ENCODE data around the gene EPG5. TPM values are rescaled to one million over a fixed set of nuclear protein-coding genes. Genes with fewer than 3 reads are reported as not detected.

The EPG5 gene
- total RNA-seq, 1 donor from 2014 or later: 36.6 TPM

GRCh38 chr18:45910405-45911023 is 56.6 kb downstream of the EPG5 start:
- H3K9me3 Mint-ChIP-seq (ENCODE audit: unreplicated experiment): no peaks in the 10 kb centered on the region
- no peaks in the 10 kb centered on the region for H3K4me1 Mint-ChIP-seq (ENCODE audit: low read depth, unreplicated experiment)
- no peak overlapping the region for H3K4me3 Mint-ChIP-seq (ENCODE audit: unreplicated experiment)

DNA sequence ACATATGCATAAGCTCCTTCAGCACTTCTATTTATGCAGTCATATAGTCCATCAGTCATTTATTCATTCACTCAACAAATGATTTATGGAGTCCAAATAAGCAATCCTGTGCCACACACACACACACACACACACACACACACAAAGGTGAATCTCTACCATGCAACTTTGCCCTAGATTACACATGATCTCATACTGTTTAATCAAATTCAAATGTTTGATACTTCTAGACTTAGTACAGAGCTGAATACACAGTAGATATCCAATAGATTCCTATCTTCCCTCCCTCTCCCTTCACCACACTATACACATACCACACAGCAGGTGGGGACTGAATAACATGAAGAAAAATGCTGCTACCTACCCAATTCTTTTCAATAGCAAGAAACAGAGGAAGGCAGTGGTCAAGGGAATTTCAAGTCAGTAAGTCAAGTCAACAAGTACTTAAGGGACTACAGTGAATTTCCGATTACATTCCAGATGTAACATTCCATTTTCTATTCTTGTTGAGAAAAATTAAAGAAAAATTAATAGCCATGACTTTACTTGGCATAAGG is 65.4 kb downstream of the EPG5 start:
- no peak overlapping the region for H3K4me3 Mint-ChIP-seq (ENCODE audit: unreplicated experiment)
- no peaks in the 10 kb centered on the region for H3K4me1 Mint-ChIP-seq (ENCODE audit: low read depth, unreplicated experiment)
- H3K36me3 Mint-ChIP-seq (ENCODE audit: unreplicated experiment): peaks cover 6% of the 10 kb centered on the region
- no peaks in the 10 kb centered on the region for H3K9me3 Mint-ChIP-seq (ENCODE audit: unreplicated experiment)
- TF ChIP-seq, protein P1, sequence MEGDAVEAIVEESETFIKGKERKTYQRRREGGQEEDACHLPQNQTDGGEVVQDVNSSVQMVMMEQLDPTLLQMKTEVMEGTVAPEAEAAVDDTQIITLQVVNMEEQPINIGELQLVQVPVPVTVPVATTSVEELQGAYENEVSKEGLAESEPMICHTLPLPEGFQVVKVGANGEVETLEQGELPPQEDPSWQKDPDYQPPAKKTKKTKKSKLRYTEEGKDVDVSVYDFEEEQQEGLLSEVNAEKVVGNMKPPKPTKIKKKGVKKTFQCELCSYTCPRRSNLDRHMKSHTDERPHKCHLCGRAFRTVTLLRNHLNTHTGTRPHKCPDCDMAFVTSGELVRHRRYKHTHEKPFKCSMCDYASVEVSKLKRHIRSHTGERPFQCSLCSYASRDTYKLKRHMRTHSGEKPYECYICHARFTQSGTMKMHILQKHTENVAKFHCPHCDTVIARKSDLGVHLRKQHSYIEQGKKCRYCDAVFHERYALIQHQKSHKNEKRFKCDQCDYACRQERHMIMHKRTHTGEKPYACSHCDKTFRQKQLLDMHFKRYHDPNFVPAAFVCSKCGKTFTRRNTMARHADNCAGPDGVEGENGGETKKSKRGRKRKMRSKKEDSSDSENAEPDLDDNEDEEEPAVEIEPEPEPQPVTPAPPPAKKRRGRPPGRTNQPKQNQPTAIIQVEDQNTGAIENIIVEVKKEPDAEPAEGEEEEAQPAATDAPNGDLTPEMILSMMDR (IDR thresholded peaks at IDR 0.05; ENCODE audit: partially characterized antibody, unreplicated experiment): no peak
- DNase-seq: no peak
- no peak overlapping the region for H3K27ac Mint-ChIP-seq (ENCODE audit: unreplicated experiment)
- H3K27me3 Mint-ChIP-seq (ENCODE audit: unreplicated experiment): no peaks in the 10 kb centered on the region

More at GRCh38 chr18:45910405-45911023, 56.6 kb downstream of the EPG5 start:
- H3K36me3 Mint-ChIP-seq (ENCODE audit: unreplicated experiment): peaks cover 11% of the 10 kb centered on the region
- DNase-seq: peak; percentile 78
- H3K27ac Mint-ChIP-seq (ENCODE audit: unreplicated experiment): no peak overlapping the region
- TF ChIP-seq, protein P1 (IDR thresholded peaks at IDR 0.05; ENCODE audit: partially characterized antibody, unreplicated experiment): peak; percentile 68
- no peaks in the 10 kb centered on the region for H3K27me3 Mint-ChIP-seq (ENCODE audit: unreplicated experiment)

- Mint-ChIP-seq H3K9me3 (ENCODE audit: unreplicated experiment) (no peaks in the 10 kb centered on the region), H3K36me3 (ENCODE audit: unreplicated experiment) (peaks cover 6% of the 10 kb centered on the region), H3K4me3 (ENCODE audit: unreplicated experiment) (no peak overlapping the region), H3K27me3 (ENCODE audit: unreplicated experiment) (no peaks in the 10 kb centered on the region), H3K4me1 (ENCODE audit: low read depth, unreplicated experiment) (no peaks in the 10 kb centered on the region), H3K27ac (ENCODE audit: unreplicated experiment) (no peak overlapping the region)
- TF ChIP-seq, protein P1 (IDR thresholded peaks at IDR 0.05; ENCODE audit: partially characterized antibody, unreplicated experiment): no peak
- no peak for DNase-seq
Observed at GRCh38 chr18:45900623-45901022, 66.5 kb downstream of the EPG5 start.

GRCh38 chr18:45896991-45897390 is 70.1 kb downstream of the EPG5 start:
- H3K27ac Mint-ChIP-seq (ENCODE audit: unreplicated experiment): no peak overlapping the region
- H3K4me1 Mint-ChIP-seq (ENCODE audit: low read depth, unreplicated experiment): no peaks in the 10 kb centered on the region
- H3K4me3 Mint-ChIP-seq (ENCODE audit: unreplicated experiment): no peak overlapping the region
- peaks cover 6% of the 10 kb centered on the region for H3K36me3 Mint-ChIP-seq (ENCODE audit: unreplicated experiment)
- no peaks in the 10 kb centered on the region for H3K27me3 Mint-ChIP-seq (ENCODE audit: unreplicated experiment)
- DNase-seq: no peak
- no peaks in the 10 kb centered on the region for H3K9me3 Mint-ChIP-seq (ENCODE audit: unreplicated experiment)
- TF ChIP-seq, protein P1 (IDR thresholded peaks at IDR 0.05; ENCODE audit: partially characterized antibody, unreplicated experiment): no peak

- Mint-ChIP-seq H3K4me3 (ENCODE audit: unreplicated experiment) (no peak overlapping the region), H3K4me1 (ENCODE audit: low read depth, unreplicated experiment) (no peaks in the 10 kb centered on the region), H3K27ac (ENCODE audit: unreplicated experiment) (no peak overlapping the region), H3K27me3 (ENCODE audit: unreplicated experiment) (no peaks in the 10 kb centered on the region), H3K36me3 (ENCODE audit: unreplicated experiment) (peaks cover 6% of the 10 kb centered on the region), H3K9me3 (ENCODE audit: unreplicated experiment) (no peaks in the 10 kb centered on the region)
- TF ChIP-seq, protein P1 (IDR thresholded peaks at IDR 0.05; ENCODE audit: partially characterized antibody, unreplicated experiment): no peak
- DNase-seq: no peak
Observed at GRCh38 chr18:45896452-45896851, 70.7 kb downstream of the EPG5 start.

All from glutamatergic neuron (in vitro differentiated cells).